Ovary (tissue), 9 donors: ENCODE data around the gene SPIC. TPM values are rescaled to one million over a fixed set of nuclear protein-coding genes. Genes with fewer than 3 reads are reported as not detected.
"Not testable (repeated sequence)": the region's sequence is repeated elsewhere in the genome, so short reads cannot be mapped to it uniquely, and the experiment has no call there.

Experiments
- DNase-seq, 5 donors: peaks; one replicate each; pipeline ENCODE4 v3.0.0-alpha.2; 2019 to 2020
- H3K27ac ChIP-seq, 2 donors: fragments of 200-600 bp; one replicate each; pipeline versions ENCODE4 v1.5.1 to v1.8.0; 2019 to 2022
- H3K27me3 ChIP-seq: fragments of 200-600 bp; one replicate; pipeline ENCODE4 v1.8.0; 2022
- H3K36me3 ChIP-seq: fragments of 200-600 bp; sonication (generic); one replicate; pipeline ENCODE4 v1.5.1; 2019
- H3K4me1 ChIP-seq: one replicate; pipeline ENCODE4 v1.8.1; 2013; ENCODE audit warnings: mild to moderate bottlenecking, moderate library complexity; ENCODE audit not compliant: insufficient read depth
- H3K4me3 ChIP-seq: fragments of 200-600 bp; sonication (generic); one replicate; pipeline ENCODE4 v1.5.1; 2017
- H3K9me3 ChIP-seq, 2 donors: fragments of 200-600 bp in 1 of 2; sonication (generic) in 1 of 2; one replicate each; pipeline versions ENCODE4 v1.5.1 to v1.8.1; 2013 to 2019; ENCODE audit warnings: mild to moderate bottlenecking in 1 of 2, moderate library complexity in 1 of 2
- CTCF ChIP-seq, 3 donors: fragments of 450-650 bp in 2 of 3; fragments of 200-600 bp in 1 of 3; IDR thresholded peaks; one replicate each; pipeline versions ENCODE4 v1.5.1 to v1.8.0; 2016 to 2022; ENCODE audit warnings: antibody characterized with exemption in 3 of 3, mild to moderate bottlenecking in 1 of 3
- EP300 ChIP-seq: sonication (generic); formaldehyde crosslinking; IDR thresholded peaks from one replicate; pipeline ENCODE4 v1.6.1; 2017; ENCODE audit warnings: antibody characterized with exemption
- POLR2A ChIP-seq: fragments of 450-650 bp; IDR thresholded peaks from one replicate; pipeline ENCODE4 v1.6.1; 2017; ENCODE audit warnings: antibody characterized with exemption, mild to moderate bottlenecking, moderate library complexity
- WGBS, 3 donors: extraction: QIAGEN DNeasy Blood & Tissue Kit in 1 of 3; methylation state at CpG; one replicate each; pipeline versions ENCODE4 v1.1.5 to v1.1.7; 2013 to 2017; 5-methylcytosine and 5-hydroxymethylcytosine counted together
- intact Hi-C, 4 donors: fragments of 100-400 bp; cut with DNase I; formaldehyde crosslinking; loops; one replicate each; pipeline versions ENCODE4 v1.11.0 to v1.15.1; 2022 to 2023
- polyA plus RNA-seq, 2 donors: library from polyadenylated mRNA; stranded (reverse); fragments of 200-250 nt in 1 of 2; fragments of 350-450 nt in 1 of 2; fragmentation: Illumina TruSeq in 1 of 2; extraction: RNeasy Lipid Tissue Mini Kit (QIAGEN cat#74804) in 1 of 2; gene quantifications; one replicate each; pipeline ENCODE4 v1.2.3, GENCODE V29; 2013 to 2014
- total RNA-seq, 7 donors: library from RNA; depleted of rRNA in 2 of 7; stranded (reverse); fragments of >200 nt in 2 of 7; fragmentation: NEBNext Ultra II Directional in 3 of 7; extraction: Animal tissue kit (Norgen Biotek cat#: 25700) in 3 of 7; gene quantifications; one replicate each; pipeline versions ENCODE4 v1.1.0 to v1.2.4, GENCODE V29; 2016 to 2023
- donor health status: DM: no; HTN: no; CAD: no; lungs with moderate emphysema.
- donor health status: DM: no; HTN: no; CAD: no.
- donor health status: Bipolar disorder and iron deficiency.
- donor health status: DM: yes; HTN: yes; CAD: no.
- donor health status: DM: no; HTN: no; CAD: no.
- donor health status: DM: yes; HTN: yes; CAD: no.

The SPIC gene
- total and polyA plus RNA-seq, 9 donors: 0.17 TPM; not detected in 8

- 88 to 94% (median 88%) methylated on average over 2 of the region's 2 CpGs for WGBS, 3 donors
- intact Hi-C loops: no loop called here
- Histone ChIP-seq H3K9me3 (no peaks in the 10 kb centered on the region), H3K4me3 (no peak overlapping the region), H3K36me3 (no peaks in the 10 kb centered on the region), H3K27ac (no peak overlapping the region), H3K4me1 (no peaks in the 10 kb centered on the region), H3K27me3 (no peaks in the 10 kb centered on the region)
- DNase-seq: no peak
- TF ChIP-seq CTCF (IDR thresholded peaks at IDR 0.05): no peak
Measured at GRCh38 chr12:101470939-101471338, 4.2 kb upstream of the SPIC start.

GRCh38 chr12:101471878-101472277, 3.3 kb upstream of the SPIC start:
- intact Hi-C loops, H3K36me3 ChIP-seq, H3K9me3 ChIP-seq, DNase-seq, H3K4me3 ChIP-seq, H3K27me3 ChIP-seq, H3K27ac ChIP-seq, H3K4me1 ChIP-seq: not testable (repeated sequence)
- whole genome bisulfite sequencing, 3 donors: 94 to 95% (median 94%) methylated on average over 5 of the region's 5 CpGs

GRCh38 chr12:101474248-101474647, 888 bp upstream of the SPIC start:
- 61 to 64% (median 61%) methylated on average over 4 of the region's 4 CpGs for WGBS, 3 donors
- intact Hi-C loops: no loop called here
- no peak for TF ChIP-seq CTCF (IDR thresholded peaks at IDR 0.05)
- no peak for TF ChIP-seq POLR2A
- TF ChIP-seq EP300: no peak

GRCh38 chr12:101475751-101476305, 692 bp downstream of the SPIC start:
- WGBS, 3 donors: 19 to 39% (median 25%) methylated on average over 5 of the region's 5 CpGs
- intact Hi-C loops: no loop called here
- Histone ChIP-seq H3K4me3 (no peak overlapping the region), H3K36me3 (no peaks in the 10 kb centered on the region), H3K4me1 (no peaks in the 10 kb centered on the region), H3K9me3 (no peaks in the 10 kb centered on the region), H3K27me3 (no peaks in the 10 kb centered on the region), H3K27ac (no peak overlapping the region)
- no peak for DNase-seq
- TF ChIP-seq CTCF (IDR thresholded peaks at IDR 0.05): no peak
- no peak for TF ChIP-seq POLR2A
- TF ChIP-seq EP300: no peak

More at GRCh38 chr12:101474248-101474647, 888 bp upstream of the SPIC start:
- Histone ChIP-seq H3K27me3 (no peaks in the 10 kb centered on the region), H3K4me3 (no peak overlapping the region), H3K9me3 (no peaks in the 10 kb centered on the region), H3K4me1 (no peaks in the 10 kb centered on the region), H3K36me3 (no peaks in the 10 kb centered on the region), H3K27ac (no peak overlapping the region)
- no peak for DNase-seq

- intact Hi-C loops: no loop called here
- Histone ChIP-seq H3K36me3 (no peaks in the 10 kb centered on the region), H3K4me1 (no peaks in the 10 kb centered on the region), H3K27ac (no peak overlapping the region), H3K27me3 (no peaks in the 10 kb centered on the region), H3K4me3 (no peak overlapping the region), H3K9me3 (no peaks in the 10 kb centered on the region)
- DNase-seq: no peak
- TF ChIP-seq POLR2A (no peak), EP300 (no peak), CTCF (IDR thresholded peaks at IDR 0.05) (no peak)
- WGBS, 3 donors: 44 to 68% (median 59%) methylated on average over 1 of the region's 1 CpG
Measured at GRCh38 chr12:101480849-101481248, 5.7 kb downstream of the SPIC start.
